A673 (cell line): ENCODE data around the gene NTNG1. TPM values are rescaled to one million over a fixed set of nuclear protein-coding genes. Genes with fewer than 3 reads are reported as not detected.

ENCODE experiments used
- BruUV-seq: library from RNA; stranded (reverse); fragments of 400-500 nt; replicated peaks from 2 replicates; lab custom pipeline; 2021; lab: Mats Ljungman, UMichigan
- CTCF ChIA-PET: fragments of 300-600 bp; sonication (Branson Sonifier 250); formaldehyde crosslinking; loops from one replicate; lab custom pipeline; 2022; ENCODE audit warnings: antibody characterized with exemption; lab: Charles Lee
- POLR2A ChIA-PET: fragments of 300-600 bp; sonication (Branson Sonifier 250); formaldehyde crosslinking; loops from one replicate; lab custom pipeline; 2022; ENCODE audit warnings: antibody characterized with exemption; ENCODE audit not compliant: low non-redundant PET; lab: Charles Lee
- DNase-seq: peaks from one replicate; pipeline ENCODE4 v3.0.0-alpha.2; 2015; ENCODE audit warnings: low spot score
- H3K27ac ChIP-seq: fragments of 200-600 bp; sonication (generic); 2 replicates; pipeline ENCODE4 v1.5.1; 2016; ENCODE audit warnings: mixed run types, low read depth, mild to moderate bottlenecking, mixed read lengths, antibody characterized with exemption, low read length; ENCODE audit not compliant: poor library complexity, severe bottlenecking
- H3K27me3 ChIP-seq: fragments of 200-600 bp; sonication (generic); replicated peaks from 2 replicates; pipeline ENCODE4 v1.6.1; 2017; ENCODE audit warnings: mixed run types, low read depth, mild to moderate bottlenecking, mixed read lengths, antibody characterized with exemption, low read length; ENCODE audit not compliant: insufficient read depth, poor library complexity
- H3K36me3 ChIP-seq: fragments of 200-600 bp; sonication (generic); 2 replicates; pipeline ENCODE4 v1.6.1; 2016; ENCODE audit warnings: mixed run types, mild to moderate bottlenecking, mixed read lengths, antibody characterized with exemption, low read length; ENCODE audit not compliant: insufficient read depth, poor library complexity, severe bottlenecking
- H3K4me1 ChIP-seq: fragments of 200-600 bp; sonication (generic); 2 replicates; pipeline ENCODE4 v1.6.1; 2017; ENCODE audit warnings: mixed run types, mild to moderate bottlenecking, mixed read lengths, antibody characterized with exemption, low read length; ENCODE audit not compliant: insufficient read depth, poor library complexity, severe bottlenecking
- H3K4me3 ChIP-seq: fragments of 200-600 bp; sonication (generic); 2 replicates; pipeline ENCODE4 v1.5.1; 2016; ENCODE audit warnings: low read depth, mixed run types, mild to moderate bottlenecking, mixed read lengths, low read length; ENCODE audit not compliant: poor library complexity, severe bottlenecking
- H3K9me3 ChIP-seq: fragments of 200-600 bp; sonication (generic); 2 replicates; pipeline ENCODE4 v1.6.1; 2016; ENCODE audit warnings: mixed run types, low read depth, mild to moderate bottlenecking, mixed read lengths, antibody characterized with exemption, low read length; ENCODE audit not compliant: poor library complexity, severe bottlenecking
- CTCF ChIP-seq: fragments of 300-800, 200-600 bp; sonication (generic); conservative IDR thresholded peaks from 2 replicates; pipeline ENCODE4 v1.5.1; 2017; ENCODE audit warnings: low read depth, mild to moderate bottlenecking, antibody characterized with exemption, low read length, moderate library complexity, mixed read lengths
- EZH2 ChIP-seq: fragments of 200-600 bp; sonication (generic); IDR thresholded peaks from 2 replicates; pipeline ENCODE4 v1.6.1; 2017; ENCODE audit warnings: borderline replicate concordance, low read depth, mild to moderate bottlenecking, mixed read lengths, antibody characterized with exemption, low read length; ENCODE audit not compliant: poor library complexity, severe bottlenecking
- intact Hi-C: fragments of 100-400 bp; cut with micrococcal nuclease; formaldehyde crosslinking; loops from one replicate; pipeline ENCODE4 v1.10.0; 2022; ENCODE audit not compliant: unreplicated experiment
- total RNA-seq: library from RNA; stranded (reverse); gene quantifications from 2 replicates; pipeline ENCODE4 v1.2.3, GENCODE V29; 2021

NTNG1 gene
- total RNA-seq, 1 experiment from 2014 or later: 91.5 TPM

DNA sequence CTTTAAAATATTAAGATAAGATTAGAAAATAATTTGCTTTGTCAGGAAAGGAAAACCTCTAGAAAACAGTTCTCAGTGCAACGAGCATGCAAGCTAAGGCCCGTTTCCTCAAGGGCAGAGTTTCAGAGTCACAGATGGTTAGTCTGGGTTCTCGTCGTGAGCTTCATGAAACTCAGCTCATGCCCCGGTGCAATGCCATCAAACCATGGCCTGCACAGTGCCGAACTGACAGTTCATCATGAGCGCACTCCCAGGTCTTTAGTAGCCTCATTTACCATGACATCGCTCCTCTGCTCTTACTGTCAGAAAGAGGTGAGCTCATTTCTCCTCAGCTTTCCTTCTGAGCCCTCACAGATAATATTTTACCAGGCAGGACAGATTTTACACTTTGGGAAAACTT is 319.2 kb downstream of the NTNG1 start:
- ChIA-PET POLR2A (no interaction called here), CTCF (no interaction called here)
- BruUV-seq: no TSS peak
- no peak for DNase-seq
- peaks cover 3% of the 10 kb centered on the region for H3K4me1 ChIP-seq
- no peaks in the 10 kb centered on the region for H3K27me3 ChIP-seq
- no peak overlapping the region for H3K4me3 ChIP-seq
- H3K9me3 ChIP-seq: no peaks in the 10 kb centered on the region
- no peak overlapping the region for H3K27ac ChIP-seq
- TF ChIP-seq CTCF (no peak), EZH2 (no peak)
- no peaks in the 10 kb centered on the region for H3K36me3 ChIP-seq
- intact Hi-C loops: no loop called here

- CTCF ChIA-PET: no interaction called here
- no peaks in the 10 kb centered on the region for H3K27me3 ChIP-seq
- H3K4me3 ChIP-seq: no peak overlapping the region
- peak; percentile 15 for DNase-seq
- no peaks in the 10 kb centered on the region for H3K4me1 ChIP-seq
- no peak overlapping the region for H3K27ac ChIP-seq
- H3K9me3 ChIP-seq: no peaks in the 10 kb centered on the region
- no peaks in the 10 kb centered on the region for H3K36me3 ChIP-seq
- intact Hi-C loops: no loop called here
- no TSS peak for BruUV-seq
- TF ChIP-seq EZH2 (no peak), CTCF (peak; percentile 28; the same call in 1 of the 2 replicates)
- POLR2A ChIA-PET: no interaction called here
These were observed 324.0 kb downstream of the NTNG1 start for GRCh38 chr1:107464827-107465226.

- Histone ChIP-seq H3K4me3 (no peak overlapping the region), H3K27ac (no peak overlapping the region), H3K36me3 (no peaks in the 10 kb centered on the region), H3K9me3 (no peaks in the 10 kb centered on the region), H3K4me1 (no peaks in the 10 kb centered on the region), H3K27me3 (no peaks in the 10 kb centered on the region)
- intact Hi-C loops: no loop called here
- ChIA-PET POLR2A (no interaction called here), CTCF (no interaction called here)
- BruUV-seq: no TSS peak
- TF ChIP-seq EZH2: no peak
- no peak for TF ChIP-seq CTCF
- no peak for DNase-seq
These were observed 326.4 kb downstream of the NTNG1 start for GRCh38 chr1:107467286-107467685.
